Measurements from ENCODE around the gene ERVH48-1.
"Not testable (repeated sequence)": the region's sequence is repeated elsewhere in the genome, so short reads cannot be mapped to it uniquely, and the experiment has no call there.

ERVH48-1 gene

GRCh38 chr21:42941696-42942085, 16.3 kb upstream of the ERVH48-1 start:
- H3K9me3 ChIP-seq, result no peaks in the 10 kb centered on the region
- no peak overlapping the region for H3K27ac ChIP-seq
- no peak overlapping the region for H3K4me3 ChIP-seq (ENCODE audit: low read depth in 1 of 2, low read length in 1 of 2)
- H3K27me3 ChIP-seq, result no peaks in the 10 kb centered on the region
- peaks cover 5 to 10% of the 10 kb centered on the region in 2 experiments for H3K4me1 ChIP-seq (ENCODE audit: control insufficient read depth in 1 of 2, insufficient read depth in 1 of 2, low read depth in 1 of 2, low read length in 1 of 2)
- TF ChIP-seq CTCF (IDR thresholded peaks at IDR 0.05), result no peak
- H3K36me3 ChIP-seq, result no peaks in the 10 kb centered on the region

GRCh38 chr21:42939582-42940413, 14.4 kb upstream of the ERVH48-1 start:
- no peaks in the 10 kb centered on the region for H3K36me3 ChIP-seq
- no peaks in the 10 kb centered on the region for H3K9me3 ChIP-seq
- H3K4me1 ChIP-seq (ENCODE audit: control insufficient read depth in 1 of 2, insufficient read depth in 1 of 2, low read depth in 1 of 2, low read length in 1 of 2), result peaks cover 5 to 10% of the 10 kb centered on the region in 2 experiments
- H3K27ac ChIP-seq, result no peak overlapping the region
- H3K27me3 ChIP-seq, result no peaks in the 10 kb centered on the region
- TF ChIP-seq CTCF (IDR thresholded peaks at IDR 0.05), result no peak
- no peak overlapping the region for H3K4me3 ChIP-seq (ENCODE audit: low read depth in 1 of 2, low read length in 1 of 2)

GRCh38 chr21:42938606-42938995, 13.2 kb upstream of the ERVH48-1 start:
- not testable (repeated sequence) for H3K4me3 ChIP-seq (ENCODE audit: low read depth in 1 of 2, low read length in 1 of 2); H3K36me3 ChIP-seq; H3K27ac ChIP-seq; H3K9me3 ChIP-seq; H3K27me3 ChIP-seq
- H3K4me1 ChIP-seq (ENCODE audit: control insufficient read depth in 1 of 2, insufficient read depth in 1 of 2, low read depth in 1 of 2, low read length in 1 of 2), result peaks cover 5 to 10% of the 10 kb centered on the region in 2 experiments

GRCh38 chr21:42937960-42938605, 12.7 kb upstream of the ERVH48-1 start:
- TF ChIP-seq CTCF (IDR thresholded peaks at IDR 0.05), result no peak
- H3K36me3 ChIP-seq, result no peaks in the 10 kb centered on the region
- no peaks in the 10 kb centered on the region for H3K9me3 ChIP-seq
- no peaks in the 10 kb centered on the region for H3K27me3 ChIP-seq
- H3K27ac ChIP-seq, result no peak overlapping the region
- no peak overlapping the region for H3K4me3 ChIP-seq (ENCODE audit: low read depth in 1 of 2, low read length in 1 of 2)
- H3K4me1 ChIP-seq (ENCODE audit: control insufficient read depth in 1 of 2, insufficient read depth in 1 of 2, low read depth in 1 of 2, low read length in 1 of 2), result peaks cover 5 to 10% of the 10 kb centered on the region in 2 experiments

GRCh38 chr21:42937034-42937940, 11.9 kb upstream of the ERVH48-1 start:
- not testable (repeated sequence) for H3K36me3 ChIP-seq; H3K9me3 ChIP-seq; H3K27me3 ChIP-seq; H3K4me3 ChIP-seq (ENCODE audit: low read depth in 1 of 2, low read length in 1 of 2); H3K27ac ChIP-seq
- peaks cover 5 to 10% of the 10 kb centered on the region in 2 experiments for H3K4me1 ChIP-seq (ENCODE audit: control insufficient read depth in 1 of 2, insufficient read depth in 1 of 2, low read depth in 1 of 2, low read length in 1 of 2)

GRCh38 chr21:42936360-42936759, 10.9 kb upstream of the ERVH48-1 start:
- H3K4me1 ChIP-seq (ENCODE audit: control insufficient read depth in 1 of 2, insufficient read depth in 1 of 2, low read depth in 1 of 2, low read length in 1 of 2); H3K4me3 ChIP-seq (ENCODE audit: low read depth in 1 of 2, low read length in 1 of 2); H3K27ac ChIP-seq; H3K36me3 ChIP-seq; H3K9me3 ChIP-seq; H3K27me3 ChIP-seq: not testable (repeated sequence)

- not testable (repeated sequence) for H3K4me3 ChIP-seq (ENCODE audit: low read depth in 1 of 2, low read length in 1 of 2); H3K27me3 ChIP-seq; H3K27ac ChIP-seq; H3K9me3 ChIP-seq; H3K4me1 ChIP-seq (ENCODE audit: control insufficient read depth in 1 of 2, insufficient read depth in 1 of 2, low read depth in 1 of 2, low read length in 1 of 2); H3K36me3 ChIP-seq
These were observed 8.5 kb upstream of the ERVH48-1 start for GRCh38 chr21:42933973-42934372.

GRCh38 chr21:42933137-42933970, 7.9 kb upstream of the ERVH48-1 start:
- H3K27me3 ChIP-seq; H3K4me1 ChIP-seq (ENCODE audit: control insufficient read depth in 1 of 2, insufficient read depth in 1 of 2, low read depth in 1 of 2, low read length in 1 of 2); H3K4me3 ChIP-seq (ENCODE audit: low read depth in 1 of 2, low read length in 1 of 2); H3K36me3 ChIP-seq; H3K9me3 ChIP-seq; H3K27ac ChIP-seq: not testable (repeated sequence)

GRCh38 chr21:42932378-42933136, 7.1 kb upstream of the ERVH48-1 start:
- H3K9me3 ChIP-seq; H3K27ac ChIP-seq; H3K4me1 ChIP-seq (ENCODE audit: control insufficient read depth in 1 of 2, insufficient read depth in 1 of 2, low read depth in 1 of 2, low read length in 1 of 2); H3K36me3 ChIP-seq; H3K27me3 ChIP-seq; H3K4me3 ChIP-seq (ENCODE audit: low read depth in 1 of 2, low read length in 1 of 2): not testable (repeated sequence)
